Measurements from ENCODE around the gene ANAPC4. TPM values are rescaled to one million over a fixed set of nuclear protein-coding genes. Genes with fewer than 3 reads are reported as not detected.

Gene ANAPC4, protein sequence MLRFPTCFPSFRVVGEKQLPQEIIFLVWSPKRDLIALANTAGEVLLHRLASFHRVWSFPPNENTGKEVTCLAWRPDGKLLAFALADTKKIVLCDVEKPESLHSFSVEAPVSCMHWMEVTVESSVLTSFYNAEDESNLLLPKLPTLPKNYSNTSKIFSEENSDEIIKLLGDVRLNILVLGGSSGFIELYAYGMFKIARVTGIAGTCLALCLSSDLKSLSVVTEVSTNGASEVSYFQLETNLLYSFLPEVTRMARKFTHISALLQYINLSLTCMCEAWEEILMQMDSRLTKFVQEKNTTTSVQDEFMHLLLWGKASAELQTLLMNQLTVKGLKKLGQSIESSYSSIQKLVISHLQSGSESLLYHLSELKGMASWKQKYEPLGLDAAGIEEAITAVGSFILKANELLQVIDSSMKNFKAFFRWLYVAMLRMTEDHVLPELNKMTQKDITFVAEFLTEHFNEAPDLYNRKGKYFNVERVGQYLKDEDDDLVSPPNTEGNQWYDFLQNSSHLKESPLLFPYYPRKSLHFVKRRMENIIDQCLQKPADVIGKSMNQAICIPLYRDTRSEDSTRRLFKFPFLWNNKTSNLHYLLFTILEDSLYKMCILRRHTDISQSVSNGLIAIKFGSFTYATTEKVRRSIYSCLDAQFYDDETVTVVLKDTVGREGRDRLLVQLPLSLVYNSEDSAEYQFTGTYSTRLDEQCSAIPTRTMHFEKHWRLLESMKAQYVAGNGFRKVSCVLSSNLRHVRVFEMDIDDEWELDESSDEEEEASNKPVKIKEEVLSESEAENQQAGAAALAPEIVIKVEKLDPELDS
- 18.4 and 26.5 TPM in 2 replicates for total RNA-seq

DNA sequence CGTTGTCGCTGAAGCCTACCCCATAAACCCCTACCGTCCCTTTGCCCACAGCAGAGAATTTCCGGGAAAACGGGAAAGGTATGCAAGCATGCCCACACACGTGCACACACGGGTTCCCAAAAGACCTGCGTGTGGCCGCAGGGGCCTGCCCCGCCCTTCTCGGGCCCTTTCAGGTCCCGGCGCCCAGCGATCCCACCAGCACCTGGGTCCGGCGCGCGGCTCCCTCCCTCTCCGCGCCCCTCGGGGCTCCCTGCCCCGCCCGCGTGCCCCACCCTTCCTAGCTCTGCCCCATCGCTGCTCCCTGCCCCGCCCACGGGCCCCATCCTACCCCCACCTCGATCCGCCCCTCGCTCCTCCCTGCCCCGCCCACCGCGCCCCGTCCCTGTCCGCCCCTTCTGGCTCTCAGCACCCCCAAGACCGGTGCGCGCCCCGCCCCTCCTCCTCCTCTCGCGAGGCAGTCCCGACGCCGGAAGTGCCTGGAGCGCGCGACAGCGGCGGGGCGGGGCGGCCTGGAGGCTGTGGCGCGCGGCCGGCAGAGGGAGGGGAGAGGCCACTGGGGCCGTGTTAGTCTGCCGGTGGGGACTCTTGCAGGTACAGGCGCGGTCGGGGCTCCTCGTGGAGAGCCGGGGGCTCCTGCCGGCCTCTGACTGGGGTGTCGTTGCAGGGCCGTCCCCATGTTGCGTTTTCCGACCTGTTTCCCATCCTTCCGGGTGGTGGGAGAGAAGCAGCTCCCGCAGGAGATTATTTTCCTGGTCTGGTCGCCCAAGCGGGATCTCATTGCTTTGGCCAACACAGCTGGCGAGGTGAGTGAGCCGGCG lies at the start of gene ANAPC4:
Gene ANAPC4 (plus strand): TSS at position 510 of the 818 bp plus-strand sequence. CDS start 165 bp downstream, at position 675.

Other genes starting within 250 kb of the ANAPC4 start
- 5.9 and 8.5 TPM in 2 replicates for gene SEPSECS, start 216.8 kb upstream of the ANAPC4 start, total RNA-seq
- gene PI4K2B, start 143.2 kb upstream of the ANAPC4 start, total RNA-seq: 14.5 and 22.8 TPM in 2 replicates
- 11.6 and 11.7 TPM in 2 replicates for gene ZCCHC4, start 64.5 kb upstream of the ANAPC4 start, total RNA-seq

Measured in smooth muscle cell of the pulmonary artery (primary cell).